ENCODE data around the gene CBX7. TPM values are rescaled to one million over a fixed set of nuclear protein-coding genes. Genes with fewer than 3 reads are reported as not detected.

Gene CBX7
- total RNA-seq, 1 experiment from 2014 or later, result 3.7 TPM

GRCh38 chr22:39108487-39108886, 44.0 kb downstream of the CBX7 start:
- H3K27ac ChIP-seq (ENCODE audit: insufficient read length, low read depth, low read length), result no peak overlapping the region
- no peaks in the 10 kb centered on the region for H3K79me1 ChIP-seq (ENCODE audit: insufficient read depth, low read depth, low read length, poor library complexity, severe bottlenecking)
- no peaks in the 10 kb centered on the region for H3K9me3 ChIP-seq (ENCODE audit: control insufficient read depth, low read depth, low read length)
- no peak overlapping the region for H2BK15ac ChIP-seq (ENCODE audit: low read depth, low read length)
- H4K8ac ChIP-seq (replicated peaks; ENCODE audit: insufficient read length, low read depth, low read length), result no peak overlapping the region
- H2AK5ac ChIP-seq (ENCODE audit: insufficient read length, low read length), result no peak overlapping the region
- H2AFZ ChIP-seq (ENCODE audit: low read length), result no peak overlapping the region
- H3K18ac ChIP-seq (ENCODE audit: insufficient read length, low read depth, low read length), result no peak overlapping the region
- WGBS (ENCODE audit: extremely low coverage, insufficient read length, low lambda C conversion rate), result no CpG with 5 or more reads among the region's 4 CpGs
- H3K79me2 ChIP-seq (ENCODE audit: insufficient read depth, low read length), result no peaks in the 10 kb centered on the region
- no peak overlapping the region for H3K4me3 Mint-ChIP-seq
- H3K27ac Mint-ChIP-seq, result no peak overlapping the region
- H2BK5ac ChIP-seq (ENCODE audit: insufficient read length, low read length), result no peak overlapping the region
- no peak overlapping the region for H3K4ac ChIP-seq (ENCODE audit: low read depth, low read length)
- no peak overlapping the region for H2BK120ac ChIP-seq (ENCODE audit: low read depth, low read length, poor library complexity, severe bottlenecking)
- H3K4me1 Mint-ChIP-seq, result peaks cover 14 to 18% of the 10 kb centered on the region in 2 experiments
- no peaks in the 10 kb centered on the region for H3K27me3 Mint-ChIP-seq (ENCODE audit: low read depth)
- H3K23ac ChIP-seq (ENCODE audit: insufficient read length, low read depth, low read length), result no peak overlapping the region
- no peaks in the 10 kb centered on the region for H3K36me3 Mint-ChIP-seq (ENCODE audit: insufficient read depth in 1 of 3, low read depth in 3 of 3)
- H4K5ac ChIP-seq (ENCODE audit: insufficient read length, low read depth, low read length), result no peak overlapping the region
- H3K4me2 ChIP-seq (ENCODE audit: insufficient read depth, insufficient read length, low read length), result no peak overlapping the region
- no peaks in the 10 kb centered on the region; the same call in 1 of the 2 replicates for H3K27me3 ChIP-seq (ENCODE audit: insufficient read depth, low read length)
- DNase-seq, result no peak
- H3K14ac ChIP-seq (ENCODE audit: insufficient read depth, low read length), result no peak overlapping the region
- no peak overlapping the region for H3K9ac ChIP-seq (ENCODE audit: extremely low read depth, insufficient read length, low read length)
- peaks cover 3% of the 10 kb centered on the region; the same call in 1 of the 2 replicates for H3K4me1 ChIP-seq (ENCODE audit: insufficient read depth, low read length)
- H2BK12ac ChIP-seq (ENCODE audit: insufficient read length, low read depth, low read length), result no peak overlapping the region
- no peaks in the 10 kb centered on the region for H3K23me2 ChIP-seq (ENCODE audit: insufficient read length, low read depth, low read length, poor library complexity, severe bottlenecking)
- no peak overlapping the region for H3T11ph ChIP-seq (ENCODE audit: low read length)
- H2BK20ac ChIP-seq (ENCODE audit: low read depth, low read length, poor library complexity, severe bottlenecking), result no peak overlapping the region
- no peaks in the 10 kb centered on the region for H4K20me1 ChIP-seq (ENCODE audit: control insufficient read depth, insufficient read depth, insufficient read length)
- TF ChIP-seq, protein P1, sequence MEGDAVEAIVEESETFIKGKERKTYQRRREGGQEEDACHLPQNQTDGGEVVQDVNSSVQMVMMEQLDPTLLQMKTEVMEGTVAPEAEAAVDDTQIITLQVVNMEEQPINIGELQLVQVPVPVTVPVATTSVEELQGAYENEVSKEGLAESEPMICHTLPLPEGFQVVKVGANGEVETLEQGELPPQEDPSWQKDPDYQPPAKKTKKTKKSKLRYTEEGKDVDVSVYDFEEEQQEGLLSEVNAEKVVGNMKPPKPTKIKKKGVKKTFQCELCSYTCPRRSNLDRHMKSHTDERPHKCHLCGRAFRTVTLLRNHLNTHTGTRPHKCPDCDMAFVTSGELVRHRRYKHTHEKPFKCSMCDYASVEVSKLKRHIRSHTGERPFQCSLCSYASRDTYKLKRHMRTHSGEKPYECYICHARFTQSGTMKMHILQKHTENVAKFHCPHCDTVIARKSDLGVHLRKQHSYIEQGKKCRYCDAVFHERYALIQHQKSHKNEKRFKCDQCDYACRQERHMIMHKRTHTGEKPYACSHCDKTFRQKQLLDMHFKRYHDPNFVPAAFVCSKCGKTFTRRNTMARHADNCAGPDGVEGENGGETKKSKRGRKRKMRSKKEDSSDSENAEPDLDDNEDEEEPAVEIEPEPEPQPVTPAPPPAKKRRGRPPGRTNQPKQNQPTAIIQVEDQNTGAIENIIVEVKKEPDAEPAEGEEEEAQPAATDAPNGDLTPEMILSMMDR (conservative IDR thresholded peaks at IDR 0.05), result no peak
- H4K91ac ChIP-seq (ENCODE audit: insufficient read length, low read depth, low read length), result no peak overlapping the region
- peaks cover 0 to 3% of the 10 kb centered on the region in 2 experiments; a peak in 1 of 5 replicates for H3K9me3 Mint-ChIP-seq
- no peak overlapping the region for H3K56ac ChIP-seq (ENCODE audit: insufficient read length, low read depth, low read length)

Data from H9 (cell line).